HEK293 (cell line): ENCODE measurements around the gene MPC2.

ENCODE experiments used
- CTCF ChIA-PET: fragments of 350-600 bp; formaldehyde crosslinking; extraction: SDS; loops from one replicate; lab custom pipeline; 2021; ENCODE audit warnings: antibody characterized with exemption; lab: Yijun Ruan, JAX
- POLR2A ChIA-PET: fragments of 300-600 bp; formaldehyde crosslinking; extraction: SDS; loops from one replicate; lab custom pipeline; 2020; ENCODE audit warnings: antibody characterized with exemption, inconsistent platforms; lab: Yijun Ruan, JAX
- H3K27ac ChIP-seq: fragments of 200-500 bp; sonication (Bioruptor generic); 2 replicates; pipeline ENCODE4 v1.5.1; 2014; ENCODE audit warnings: low read depth, low read length, control low read depth, inconsistent platforms; ENCODE audit errors: extremely low read depth
- H3K36me3 ChIP-seq, 2 experiments: fragments of 200-500 bp in 1 of 2; sonication (Bioruptor generic) in 1 of 2; 1 replicate in 1 of 2; 2 replicates in 1 of 2; pipeline ENCODE4 v1.5.1; 2014 to 2017; ENCODE audit warnings: inconsistent platforms in 2 of 2, low read length in 2 of 2; ENCODE audit not compliant: control insufficient read depth in 2 of 2, insufficient read depth in 1 of 2
- H3K4me1 ChIP-seq: fragments of 200-500 bp; sonication (Bioruptor generic); 2 replicates; pipeline ENCODE4 v1.5.1; 2014; ENCODE audit warnings: mild to moderate bottlenecking, low read length, inconsistent platforms; ENCODE audit not compliant: control insufficient read depth, insufficient read depth
- H3K4me3 ChIP-seq: 2 replicates; pipeline ENCODE4 v1.5.1; 2011; ENCODE audit warnings: low read depth, mild to moderate bottlenecking, control low read depth, low read length, moderate library complexity
- H3K9me3 ChIP-seq: fragments of 200-500 bp; sonication (Bioruptor generic); 2 replicates; pipeline ENCODE4 v1.5.1; 2014; ENCODE audit warnings: low read depth, low read length, inconsistent platforms; ENCODE audit not compliant: control insufficient read depth, insufficient read depth
- ATF2 ChIP-seq: fragments of 450-650 bp; formaldehyde crosslinking; IDR thresholded peaks from 2 replicates; pipeline ENCODE4 v1.5.1; 2016; ENCODE audit warnings: missing biosample characterization, missing genetic modification characterization, low read depth
- FEZF1 ChIP-seq: fragments of 450-650 bp; formaldehyde crosslinking; IDR thresholded peaks from 2 replicates; pipeline ENCODE4 v1.5.1; 2016; ENCODE audit warnings: missing biosample characterization, missing genetic modification characterization
- KLF10 ChIP-seq: fragments of 450-650 bp; IDR thresholded peaks from 2 replicates; pipeline ENCODE4 v1.5.1; 2018; ENCODE audit warnings: missing biosample characterization, mild to moderate bottlenecking, missing genetic modification characterization
- KLF16 ChIP-seq: fragments of 450-650 bp; formaldehyde crosslinking; IDR thresholded peaks from 2 replicates; pipeline ENCODE4 v1.5.1; 2017; ENCODE audit warnings: missing biosample characterization, missing genetic modification characterization
- KLF17 ChIP-seq: fragments of 450-650 bp; formaldehyde crosslinking; IDR thresholded peaks from 2 replicates; pipeline ENCODE4 v1.5.1; 2016; ENCODE audit warnings: missing biosample characterization, missing genetic modification characterization
- PRDM1 ChIP-seq: fragments of 450-650 bp; formaldehyde crosslinking; IDR thresholded peaks from 2 replicates; pipeline ENCODE4; 2016; ENCODE audit warnings: missing biosample characterization, missing genetic modification characterization
- PRDM6 ChIP-seq: fragments of 450-650 bp; formaldehyde crosslinking; IDR thresholded peaks from 2 replicates; pipeline ENCODE4 v1.5.1; 2017; ENCODE audit warnings: missing biosample characterization, missing genetic modification characterization
- REST ChIP-seq: fragments of 450-650 bp; formaldehyde crosslinking; IDR thresholded peaks from 2 replicates; pipeline ENCODE4 v1.5.1; 2016; ENCODE audit warnings: missing biosample characterization, missing genetic modification characterization
- ZEB2 ChIP-seq: fragments of 450-650 bp; formaldehyde crosslinking; IDR thresholded peaks from 2 replicates; pipeline ENCODE4 v1.5.1; 2016; ENCODE audit warnings: missing biosample characterization, missing genetic modification characterization
- ZFP3 ChIP-seq: fragments of 450-650 bp; formaldehyde crosslinking; IDR thresholded peaks from 2 replicates; pipeline ENCODE4 v1.5.1; 2016; ENCODE audit warnings: low read depth, missing biosample characterization, missing genetic modification characterization
- ZNF175 ChIP-seq: fragments of 450-650 bp; formaldehyde crosslinking; IDR thresholded peaks from 2 replicates; pipeline ENCODE4 v1.5.1; 2016; ENCODE audit warnings: missing biosample characterization, missing genetic modification characterization
- ZNF280C ChIP-seq: fragments of 450-650 bp; formaldehyde crosslinking; IDR thresholded peaks from 2 replicates; pipeline ENCODE4 v1.5.1; 2016; ENCODE audit warnings: missing biosample characterization, missing genetic modification characterization
- ZNF280D ChIP-seq: fragments of 450-650 bp; formaldehyde crosslinking; IDR thresholded peaks from 2 replicates; pipeline ENCODE4 v1.5.1; 2016; ENCODE audit warnings: missing biosample characterization, missing genetic modification characterization
- ZNF548 ChIP-seq: fragments of 450-650 bp; formaldehyde crosslinking; IDR thresholded peaks from 2 replicates; pipeline ENCODE4 v1.5.1; 2016; ENCODE audit warnings: missing biosample characterization, missing genetic modification characterization
- ZNF654 ChIP-seq: fragments of 450-650 bp; formaldehyde crosslinking; IDR thresholded peaks from 2 replicates; pipeline ENCODE4 v1.5.1; 2016; ENCODE audit warnings: low read depth, missing biosample characterization, missing genetic modification characterization
- ZNF777 ChIP-seq: fragments of 450-650 bp; formaldehyde crosslinking; IDR thresholded peaks from 2 replicates; pipeline ENCODE4 v1.5.1; 2017; ENCODE audit warnings: missing biosample characterization, missing genetic modification characterization, borderline replicate concordance

MPC2 gene

GRCh38 chr1:167950569-167950968 lies 13.7 kb upstream of the MPC2 start (continued):
- TF ChIP-seq REST (tag by site-specific recombination) (no peak), ZNF777 (tag by site-specific recombination) (no peak), ZNF654 (tag by site-specific recombination) (no peak), ZNF175 (tag by site-specific recombination) (no peak), ZNF548 (tag by site-specific recombination) (no peak), ZNF280C (tag by site-specific recombination) (no peak), ATF2 (tag by site-specific recombination) (no peak), KLF17 (tag by site-specific recombination) (no peak), PRDM6 (tag by site-specific recombination) (peak; percentile 50), PRDM1 (tag by site-specific recombination) (peak; percentile 48; the same call in 1 of the 2 replicates)

GRCh38 chr1:167949785-167950184 lies 12.9 kb upstream of the MPC2 start:
- peaks cover 12% of the 10 kb centered on the region; the same call in 1 of the 2 replicates for H3K4me1 ChIP-seq
- ChIA-PET CTCF (interaction anchor here (0.9 kb wide), 1 partner anchor 12 kb away, joined by 5 read pairs; the partner anchor contains the start of gene MPC2), POLR2A (interaction anchor here (1.8 kb wide), 1 partner anchor 13 kb away, joined by 9 read pairs; the partner anchor contains the start of genes DCAF6 and MPC2)
- peaks cover 14 to 23% of the 10 kb centered on the region in 2 experiments for H3K36me3 ChIP-seq
- H3K4me3 ChIP-seq = no peak overlapping the region
- no peaks in the 10 kb centered on the region for H3K9me3 ChIP-seq
- no peak overlapping the region for H3K27ac ChIP-seq
- TF ChIP-seq ZFP3 (tag by site-specific recombination) = no peak
- TF ChIP-seq ATF2 (tag by site-specific recombination) = peak; percentile 8; the same call in 1 of the 2 replicates
- no peak for TF ChIP-seq ZNF280D
- 0 out of 2 replicates have a peak, but pooled peaks have one; percentile 22 for TF ChIP-seq ZEB2
- TF ChIP-seq FEZF1 (tag by site-specific recombination) = peak; percentile 32; the same call in 1 of the 2 replicates
- 0 out of 2 replicates have a peak, but pooled peaks have one; percentile 13 for TF ChIP-seq KLF16 (tag by site-specific recombination)
- peak; percentile 63 for TF ChIP-seq PRDM6 (tag by site-specific recombination)
- TF ChIP-seq KLF10 (tag by site-specific recombination) = 0 out of 2 replicates have a peak, but pooled peaks have one; percentile 5
